ES-I3 (cell line): ENCODE data around the gene ANKRD36C.
"Not testable (repeated sequence)": the region's sequence is repeated elsewhere in the genome, so short reads cannot be mapped to it uniquely, and the experiment has no call there.

Source experiments
- H3K36me3 ChIP-seq: 2 replicates; pipeline ENCODE4 v1.6.1; 2013; ENCODE audit warnings: mild to moderate bottlenecking, low read length, control low read depth, moderate library complexity; ENCODE audit not compliant: insufficient read depth
- H3K4me1 ChIP-seq: 2 replicates; pipeline ENCODE4 v1.6.1; 2013; ENCODE audit warnings: mild to moderate bottlenecking, control low read depth, low read length; ENCODE audit not compliant: insufficient read depth
- H3K9ac ChIP-seq: 2 replicates; pipeline ENCODE4 v1.6.1; 2013; ENCODE audit warnings: low read depth, mild to moderate bottlenecking, low read length, moderate library complexity
- H3K9me3 ChIP-seq: 2 replicates; pipeline ENCODE4 v1.6.1; 2013; ENCODE audit warnings: mild to moderate bottlenecking, low read length, moderate library complexity; ENCODE audit not compliant: control insufficient read depth, insufficient read depth

The ANKRD36C gene

DNA sequence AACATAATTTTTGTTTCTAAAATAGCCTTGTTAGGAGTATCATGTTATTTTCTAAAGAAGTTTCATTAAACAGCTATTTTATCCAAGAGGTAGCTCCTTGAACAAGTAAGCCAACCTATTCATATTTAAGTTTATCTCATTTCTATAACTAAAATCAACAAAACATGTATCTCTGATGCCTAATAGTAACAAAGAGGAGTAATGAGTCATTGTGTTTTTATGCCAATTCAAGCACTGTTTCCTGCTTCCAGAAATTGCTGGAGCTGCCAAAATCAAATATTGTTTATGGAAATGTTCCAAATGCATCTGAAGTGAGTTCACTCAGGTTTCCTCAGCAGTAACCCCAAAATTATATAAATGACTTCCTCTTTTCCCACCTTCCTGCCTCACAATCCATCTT is 76.5 kb downstream of the ANKRD36C start:
- H3K36me3 ChIP-seq, H3K4me1 ChIP-seq, H3K9me3 ChIP-seq: not testable (repeated sequence)

DNA sequence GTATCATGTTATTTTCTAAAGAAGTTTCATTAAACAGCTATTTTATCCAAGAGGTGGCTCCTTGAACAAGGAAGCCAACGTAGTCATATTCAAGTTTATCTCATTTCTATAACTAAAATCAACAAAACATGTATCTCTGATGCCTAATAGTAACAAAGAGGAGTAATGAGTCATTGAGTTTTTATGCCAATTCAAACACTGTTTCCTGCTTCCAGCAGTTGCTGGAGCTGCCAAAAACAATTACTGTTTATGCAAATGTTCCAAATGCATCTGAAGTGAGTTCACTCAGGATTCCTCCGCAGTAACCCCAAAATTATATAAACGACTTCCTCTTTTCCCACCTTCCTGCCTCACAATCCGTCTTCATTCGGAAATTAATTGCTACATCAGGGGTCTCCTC is 80.2 kb downstream of the ANKRD36C start:
- H3K9me3 ChIP-seq, H3K4me1 ChIP-seq, H3K9ac ChIP-seq, H3K36me3 ChIP-seq: not testable (repeated sequence)

More for the DNA sequence above, 76.5 kb downstream of the ANKRD36C start:
- H3K9ac ChIP-seq, result not testable (repeated sequence)

DNA sequence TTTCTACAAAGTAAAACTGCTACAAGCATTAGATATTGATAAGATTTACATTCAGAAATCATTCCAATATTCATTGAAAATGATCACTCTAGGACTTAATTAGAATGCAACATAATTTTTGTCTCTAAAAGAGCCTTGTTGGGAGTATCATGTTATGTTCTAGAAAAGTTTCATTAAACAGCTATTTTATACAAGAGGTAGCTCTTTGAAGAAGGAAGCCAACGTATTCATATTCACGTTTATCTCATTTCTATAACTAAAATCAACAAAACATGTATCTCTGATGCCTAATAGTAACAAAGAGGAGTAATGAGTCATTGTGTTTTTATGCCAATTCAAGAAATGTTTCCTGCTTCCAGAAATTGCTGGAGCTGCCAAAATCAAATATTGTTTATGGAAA is 97.2 kb downstream of the ANKRD36C start:
- H3K36me3 ChIP-seq, H3K9me3 ChIP-seq, H3K4me1 ChIP-seq, H3K9ac ChIP-seq: not testable (repeated sequence)

GRCh38 chr2:95867929-95868328 is 123.7 kb downstream of the ANKRD36C start:
- H3K36me3 ChIP-seq, H3K9ac ChIP-seq, H3K9me3 ChIP-seq, H3K4me1 ChIP-seq: not testable (repeated sequence)

DNA sequence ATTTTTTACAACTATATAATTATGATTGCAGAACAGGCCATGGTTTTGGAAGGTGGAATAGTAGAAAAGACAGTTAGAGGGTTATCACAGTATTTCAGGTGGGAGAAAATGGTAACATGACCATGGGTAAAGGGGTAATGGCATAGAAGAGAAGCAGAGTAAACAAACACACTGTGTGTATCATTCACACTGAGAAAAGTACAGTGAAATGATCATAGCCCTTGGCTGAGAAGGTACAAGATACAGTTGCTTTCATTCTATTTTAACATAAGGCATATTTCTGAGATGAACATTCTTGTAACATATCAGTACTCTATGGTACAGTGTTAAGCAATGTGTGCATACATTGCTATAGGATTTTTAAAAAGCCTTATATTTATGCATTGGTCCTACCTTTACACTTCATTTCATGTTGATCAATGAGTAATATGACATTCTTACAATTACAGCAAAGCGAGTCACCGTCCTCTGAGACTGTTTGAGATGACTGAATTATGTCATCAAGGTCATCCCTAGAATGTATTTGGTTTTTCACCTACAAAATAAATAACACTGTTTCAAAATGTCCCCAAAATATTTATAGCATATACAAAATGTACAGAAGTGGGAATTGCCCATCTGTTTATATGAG is 124.5 kb downstream of the ANKRD36C start:
- not testable (repeated sequence) for H3K36me3 ChIP-seq, H3K9me3 ChIP-seq, H3K9ac ChIP-seq, H3K4me1 ChIP-seq

- H3K4me1 ChIP-seq, H3K9ac ChIP-seq, H3K9me3 ChIP-seq, H3K36me3 ChIP-seq: not testable (repeated sequence)
Measured at GRCh38 chr2:95862121-95862520, 129.5 kb downstream of the ANKRD36C start.

- Histone ChIP-seq H3K36me3 (no peaks in the 10 kb centered on the region), H3K9ac (no peak overlapping the region), H3K4me1 (no peaks in the 10 kb centered on the region), H3K9me3 (no peaks in the 10 kb centered on the region)
Measured at GRCh38 chr2:95836151-95836550, 155.5 kb downstream of the ANKRD36C start.

DNA sequence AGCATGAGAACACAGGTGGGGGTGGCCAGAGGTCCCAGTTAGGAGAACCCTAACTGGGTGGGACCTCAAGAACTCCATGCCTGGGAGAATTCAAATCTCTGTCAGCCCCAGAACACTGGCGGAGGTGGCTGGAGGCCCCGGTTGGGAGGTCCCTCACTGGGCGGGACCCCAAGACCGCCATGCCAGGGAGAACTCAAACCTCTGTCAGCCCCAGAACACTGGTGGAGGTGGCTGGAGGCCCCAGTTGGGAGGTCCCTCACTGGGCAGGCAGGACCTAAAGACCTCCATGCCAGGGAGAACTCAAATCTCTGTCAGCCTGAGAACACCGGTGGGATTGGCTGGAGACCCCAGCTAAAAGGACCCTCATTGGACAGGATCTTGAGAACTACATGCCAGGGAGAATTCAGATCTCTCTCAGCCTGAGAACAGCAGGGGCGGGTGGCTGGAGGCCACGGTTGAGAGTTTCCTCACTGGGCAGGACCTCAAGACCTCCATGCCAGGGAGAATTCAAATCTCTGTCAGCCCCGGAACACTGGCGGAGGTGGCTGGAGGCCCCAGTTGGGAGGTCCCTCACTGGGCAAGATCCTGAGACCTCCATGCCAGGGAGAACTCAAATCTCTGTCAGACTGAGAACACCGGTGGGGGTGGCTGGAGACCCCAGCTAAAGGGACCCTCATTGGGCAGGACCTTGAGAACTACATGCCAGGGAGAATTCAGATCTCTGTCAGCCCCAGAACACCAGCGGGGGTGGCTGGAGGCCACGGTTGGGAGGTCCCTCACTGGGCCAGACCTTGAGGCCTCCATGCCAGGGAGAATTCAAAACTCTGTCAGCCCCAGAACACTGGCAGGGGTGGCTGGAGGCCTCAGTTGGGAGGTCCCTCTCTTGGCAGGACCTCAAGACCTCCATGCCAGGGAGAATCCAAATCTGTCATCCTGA is 157.3 kb downstream of the ANKRD36C start:
- H3K4me1 ChIP-seq, H3K9me3 ChIP-seq: not testable (repeated sequence)

GRCh38 chr2:95824218-95824617 is 167.4 kb downstream of the ANKRD36C start:
- H3K9me3 ChIP-seq, H3K9ac ChIP-seq, H3K4me1 ChIP-seq, H3K36me3 ChIP-seq: not testable (repeated sequence)

More for the DNA sequence above, 157.3 kb downstream of the ANKRD36C start:
- H3K36me3 ChIP-seq, H3K9ac ChIP-seq: not testable (repeated sequence)

DNA sequence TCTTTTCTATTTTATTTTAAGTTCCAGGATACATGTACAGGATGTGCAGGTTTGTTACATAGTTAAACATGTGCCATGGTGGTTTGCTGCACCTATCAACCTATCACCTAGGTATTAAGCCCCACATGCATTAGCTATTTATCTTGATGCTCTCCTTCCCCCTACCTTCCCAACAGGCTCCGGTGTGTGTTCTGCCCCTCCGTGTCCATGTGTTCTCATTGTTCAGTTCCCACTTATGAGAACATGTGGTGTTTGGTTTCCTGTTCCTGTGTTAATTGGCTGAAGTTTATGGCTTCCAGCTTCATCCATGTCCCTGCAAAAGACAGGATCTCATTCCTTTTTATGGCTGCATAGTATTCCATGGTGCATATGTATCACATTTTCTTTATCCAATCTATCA is 174.1 kb downstream of the ANKRD36C start:
- H3K4me1 ChIP-seq, H3K9ac ChIP-seq, H3K36me3 ChIP-seq, H3K9me3 ChIP-seq: not testable (repeated sequence)

- not testable (repeated sequence) for H3K36me3 ChIP-seq
Measured at GRCh38 chr2:95813311-95813710, 178.3 kb downstream of the ANKRD36C start.

GRCh38 chr2:95799892-95800291 is 191.7 kb downstream of the ANKRD36C start:
- H3K4me1 ChIP-seq, result no peaks in the 10 kb centered on the region
- no peak overlapping the region for H3K9ac ChIP-seq
- H3K36me3 ChIP-seq, result no peaks in the 10 kb centered on the region
- no peaks in the 10 kb centered on the region for H3K9me3 ChIP-seq

More at GRCh38 chr2:95813311-95813710, 178.3 kb downstream of the ANKRD36C start:
- not testable (repeated sequence) for H3K4me1 ChIP-seq, H3K9ac ChIP-seq, H3K9me3 ChIP-seq

GRCh38 chr2:95799147-95799889 is 192.3 kb downstream of the ANKRD36C start:
- H3K4me1 ChIP-seq, H3K36me3 ChIP-seq, H3K9me3 ChIP-seq, H3K9ac ChIP-seq: not testable (repeated sequence)

DNA sequence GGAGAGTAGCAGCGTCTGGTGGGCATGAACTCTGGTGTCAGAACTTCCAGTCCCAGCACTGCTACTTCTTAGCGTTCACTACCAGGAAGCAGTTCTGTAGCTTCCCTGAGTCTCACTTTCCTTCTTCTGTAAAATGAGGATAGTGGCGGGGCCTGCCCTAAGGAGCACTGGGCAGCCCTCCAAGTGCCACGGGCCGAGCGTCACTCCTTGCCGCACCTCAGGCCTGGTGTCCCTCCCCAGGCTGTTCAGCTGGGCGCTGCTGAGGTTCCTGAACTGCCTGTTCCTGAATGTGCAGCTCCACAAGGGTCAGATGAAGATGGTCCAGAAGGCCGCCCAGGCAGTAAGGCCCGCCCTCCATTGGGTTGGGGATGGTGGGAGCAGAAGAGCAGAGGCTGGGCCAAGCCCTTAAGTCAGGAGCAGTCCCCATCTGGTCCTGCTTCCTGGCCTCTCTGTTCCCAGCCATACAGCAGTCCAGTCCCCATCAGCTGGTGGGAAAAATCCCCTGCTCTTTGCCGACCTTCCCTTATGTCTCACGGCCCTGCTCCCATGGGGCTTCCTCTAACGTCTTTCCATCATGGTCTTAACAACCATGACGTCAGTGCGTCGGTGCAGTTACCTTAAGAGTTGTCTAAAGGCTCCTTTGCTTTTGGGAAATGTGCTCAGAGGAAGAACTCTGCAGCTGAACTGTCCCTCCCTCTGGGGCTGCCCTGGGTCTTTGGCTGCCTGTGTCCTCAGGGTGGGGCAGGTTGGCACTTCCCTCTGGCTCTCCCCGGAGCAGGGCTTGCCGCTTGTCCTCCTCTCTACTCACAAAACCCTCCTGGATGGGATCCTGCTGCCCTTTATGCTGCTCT is 195.2 kb downstream of the ANKRD36C start:
- H3K9me3 ChIP-seq, H3K36me3 ChIP-seq, H3K4me1 ChIP-seq, H3K9ac ChIP-seq: not testable (repeated sequence)
